HL-60 (cell line): ENCODE results near the gene RNF187.

ENCODE experiments used
- DNase-seq, 2 experiments: peaks; one replicate each; pipeline ENCODE4 v3.0.0-alpha.2; 2010 to 2020; ENCODE audit warnings: low read depth in 1 of 2, low spot score in 1 of 2
- H3K27ac ChIP-seq: fragments of 250-450 bp; sonication (Bioruptor Pico); replicated peaks from 2 replicates; pipeline ENCODE4 v1.5.1; 2020; ENCODE audit warnings: mild to moderate bottlenecking, moderate library complexity
- H3K27me3 ChIP-seq: fragments of 250-450 bp; sonication (Bioruptor Pico); 2 replicates; pipeline ENCODE4 v1.5.1; 2021; ENCODE audit warnings: mild to moderate bottlenecking, moderate library complexity; ENCODE audit not compliant: insufficient read depth, poor library complexity, severe bottlenecking
- H3K4me3 ChIP-seq: replicated peaks from 2 replicates; pipeline ENCODE4 v1.5.1; 2011; ENCODE audit warnings: mild to moderate bottlenecking, control low read depth, low read length; ENCODE audit not compliant: insufficient read depth
- GABPA ChIP-seq: IDR thresholded peaks from 2 replicates; pipeline ENCODE4 v1.6.1; 2012; ENCODE audit warnings: low read depth
- POLR2AphosphoS5 ChIP-seq: IDR thresholded peaks from 2 replicates; pipeline ENCODE4 v1.6.1; 2012; ENCODE audit warnings: low read depth
- SPI1 ChIP-seq: IDR thresholded peaks from 2 replicates; pipeline ENCODE4 v1.6.1; 2012; ENCODE audit warnings: low read depth, mild to moderate bottlenecking, borderline replicate concordance
- long read RNA-seq: library from polyadenylated mRNA; unstranded; transcript quantifications from one replicate; pipeline ENCODE4 v2.0.0, GENCODE V29; 2020
- TF ChIP-seq, protein P1 (sequence below): IDR thresholded peaks from 2 replicates; pipeline ENCODE4 v1.6.1; 2012; ENCODE audit warnings: low read depth; ENCODE audit not compliant: insufficient replicate concordance
- TF ChIP-seq, protein P2 (sequence below): IDR thresholded peaks from one replicate; pipeline ENCODE4 v1.5.1; 2011; ENCODE audit warnings: low read length, control low read depth, inconsistent platforms; ENCODE audit not compliant: insufficient read depth

Gene RNF187
- long read RNA-seq, partial matches to known transcripts = 1 of 14 reads
- long read RNA-seq, other reads (novel, unspliced or antisense) = 9 of 14 reads

DNA sequence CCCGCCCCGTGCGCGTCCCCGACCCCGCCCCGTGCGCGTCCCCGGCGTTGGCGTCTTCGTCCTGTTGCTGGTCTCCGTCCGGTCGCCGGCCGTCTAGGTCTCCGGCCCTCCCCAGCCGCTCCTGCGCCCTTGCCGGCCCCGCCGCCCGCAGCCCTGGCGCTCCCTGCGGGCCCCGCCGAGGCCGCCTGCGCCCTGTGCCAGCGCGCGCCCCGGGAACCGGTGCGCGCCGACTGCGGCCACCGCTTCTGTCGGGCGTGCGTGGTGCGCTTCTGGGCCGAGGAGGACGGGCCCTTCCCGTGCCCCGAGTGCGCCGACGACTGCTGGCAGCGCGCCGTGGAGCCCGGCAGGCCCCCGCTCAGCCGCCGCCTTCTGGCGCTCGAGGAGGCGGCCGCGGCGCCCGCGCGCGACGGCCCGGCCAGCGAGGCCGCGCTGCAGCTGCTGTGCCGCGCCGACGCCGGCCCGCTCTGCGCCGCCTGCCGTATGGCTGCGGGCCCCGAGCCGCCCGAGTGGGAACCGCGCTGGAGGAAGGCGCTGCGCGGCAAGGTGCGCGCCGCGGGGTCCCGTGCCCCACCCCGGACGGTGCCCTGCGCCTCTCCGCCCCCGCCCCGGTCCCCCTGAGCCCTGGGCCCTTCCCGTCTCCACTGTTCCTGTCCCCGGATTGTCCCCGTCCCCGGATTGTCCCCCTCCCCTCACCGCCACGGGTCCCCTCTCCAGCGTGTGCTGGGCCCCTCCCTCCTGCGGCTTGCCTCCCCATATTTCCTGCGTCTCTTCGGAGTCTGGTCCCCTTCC lies at the start of gene RNF187:
RNF187 (plus strand) TSS at position 47 of the 789 bp plus-strand sequence.
- no peak for TF ChIP-seq SPI1
- TF ChIP-seq, protein P1, sequence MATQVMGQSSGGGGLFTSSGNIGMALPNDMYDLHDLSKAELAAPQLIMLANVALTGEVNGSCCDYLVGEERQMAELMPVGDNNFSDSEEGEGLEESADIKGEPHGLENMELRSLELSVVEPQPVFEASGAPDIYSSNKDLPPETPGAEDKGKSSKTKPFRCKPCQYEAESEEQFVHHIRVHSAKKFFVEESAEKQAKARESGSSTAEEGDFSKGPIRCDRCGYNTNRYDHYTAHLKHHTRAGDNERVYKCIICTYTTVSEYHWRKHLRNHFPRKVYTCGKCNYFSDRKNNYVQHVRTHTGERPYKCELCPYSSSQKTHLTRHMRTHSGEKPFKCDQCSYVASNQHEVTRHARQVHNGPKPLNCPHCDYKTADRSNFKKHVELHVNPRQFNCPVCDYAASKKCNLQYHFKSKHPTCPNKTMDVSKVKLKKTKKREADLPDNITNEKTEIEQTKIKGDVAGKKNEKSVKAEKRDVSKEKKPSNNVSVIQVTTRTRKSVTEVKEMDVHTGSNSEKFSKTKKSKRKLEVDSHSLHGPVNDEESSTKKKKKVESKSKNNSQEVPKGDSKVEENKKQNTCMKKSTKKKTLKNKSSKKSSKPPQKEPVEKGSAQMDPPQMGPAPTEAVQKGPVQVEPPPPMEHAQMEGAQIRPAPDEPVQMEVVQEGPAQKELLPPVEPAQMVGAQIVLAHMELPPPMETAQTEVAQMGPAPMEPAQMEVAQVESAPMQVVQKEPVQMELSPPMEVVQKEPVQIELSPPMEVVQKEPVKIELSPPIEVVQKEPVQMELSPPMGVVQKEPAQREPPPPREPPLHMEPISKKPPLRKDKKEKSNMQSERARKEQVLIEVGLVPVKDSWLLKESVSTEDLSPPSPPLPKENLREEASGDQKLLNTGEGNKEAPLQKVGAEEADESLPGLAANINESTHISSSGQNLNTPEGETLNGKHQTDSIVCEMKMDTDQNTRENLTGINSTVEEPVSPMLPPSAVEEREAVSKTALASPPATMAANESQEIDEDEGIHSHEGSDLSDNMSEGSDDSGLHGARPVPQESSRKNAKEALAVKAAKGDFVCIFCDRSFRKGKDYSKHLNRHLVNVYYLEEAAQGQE = no peak
- TF ChIP-seq GABPA = no peak
- TF ChIP-seq, protein P2, sequence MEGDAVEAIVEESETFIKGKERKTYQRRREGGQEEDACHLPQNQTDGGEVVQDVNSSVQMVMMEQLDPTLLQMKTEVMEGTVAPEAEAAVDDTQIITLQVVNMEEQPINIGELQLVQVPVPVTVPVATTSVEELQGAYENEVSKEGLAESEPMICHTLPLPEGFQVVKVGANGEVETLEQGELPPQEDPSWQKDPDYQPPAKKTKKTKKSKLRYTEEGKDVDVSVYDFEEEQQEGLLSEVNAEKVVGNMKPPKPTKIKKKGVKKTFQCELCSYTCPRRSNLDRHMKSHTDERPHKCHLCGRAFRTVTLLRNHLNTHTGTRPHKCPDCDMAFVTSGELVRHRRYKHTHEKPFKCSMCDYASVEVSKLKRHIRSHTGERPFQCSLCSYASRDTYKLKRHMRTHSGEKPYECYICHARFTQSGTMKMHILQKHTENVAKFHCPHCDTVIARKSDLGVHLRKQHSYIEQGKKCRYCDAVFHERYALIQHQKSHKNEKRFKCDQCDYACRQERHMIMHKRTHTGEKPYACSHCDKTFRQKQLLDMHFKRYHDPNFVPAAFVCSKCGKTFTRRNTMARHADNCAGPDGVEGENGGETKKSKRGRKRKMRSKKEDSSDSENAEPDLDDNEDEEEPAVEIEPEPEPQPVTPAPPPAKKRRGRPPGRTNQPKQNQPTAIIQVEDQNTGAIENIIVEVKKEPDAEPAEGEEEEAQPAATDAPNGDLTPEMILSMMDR = no peak
- TF ChIP-seq POLR2AphosphoS5 = no peak
- Histone ChIP-seq H3K4me3 (peak within 1 kb of the TSS; percentile 93), H3K27ac (peak within 1 kb of the TSS; percentile 99), H3K27me3 (no peaks in the 10 kb centered on the region)
- DNase-seq = peak in 1 of 2 experiments; percentile 18

DNA sequence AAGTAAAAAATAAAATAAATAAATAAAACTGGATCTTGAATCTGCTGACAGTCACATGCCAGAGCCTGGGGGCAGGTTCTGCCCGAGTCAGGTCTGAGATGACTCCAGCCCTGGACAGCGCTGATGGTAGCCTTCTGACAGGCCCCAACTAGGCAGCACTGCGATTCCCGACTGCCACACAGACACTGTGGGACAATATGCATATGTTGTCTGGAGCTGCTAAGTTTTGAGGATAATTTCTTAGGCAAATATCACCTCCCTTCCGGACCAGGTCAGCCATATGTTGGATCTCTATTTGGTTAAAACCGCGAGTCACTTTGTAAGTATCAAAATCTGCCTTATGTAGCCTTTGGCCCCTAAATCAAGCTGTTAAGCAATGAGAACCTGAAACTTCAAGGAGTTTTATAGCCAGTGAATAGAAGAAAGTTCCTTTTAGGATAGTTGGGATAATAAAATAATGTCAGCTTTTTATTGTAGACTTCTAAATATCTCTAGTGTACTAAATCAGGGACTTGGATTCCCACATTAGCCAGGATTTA lies 49.7 kb upstream of the RNF187 start:
- Histone ChIP-seq H3K4me3 (no peak overlapping the region), H3K27ac (no peak overlapping the region), H3K27me3 (peaks cover 16% of the 10 kb centered on the region)
- TF ChIP-seq SPI1 (no peak), POLR2AphosphoS5 (no peak), GABPA (no peak)
- TF ChIP-seq, protein P2 = no peak
- TF ChIP-seq, protein P1 = no peak
- no peak for DNase-seq

DNA sequence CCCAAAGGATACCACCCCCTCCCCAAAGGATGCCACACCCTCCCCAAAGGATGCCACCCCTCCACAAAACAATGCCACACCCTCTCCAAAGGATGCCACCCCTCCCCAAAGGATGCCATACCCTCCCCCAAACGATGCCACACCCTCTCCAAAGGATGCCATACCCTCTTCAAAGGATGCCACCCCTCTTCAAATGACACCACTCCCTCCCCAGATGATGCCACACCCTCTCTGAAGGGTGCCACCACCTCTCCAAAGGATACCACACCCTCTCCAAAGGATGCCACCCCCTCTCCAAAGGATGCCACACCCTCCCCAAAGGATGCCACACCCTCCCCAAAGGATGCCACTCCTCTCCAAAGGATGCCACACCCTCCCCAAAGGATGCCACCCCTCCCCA lies 48.9 kb upstream of the RNF187 start:
- Histone ChIP-seq H3K27ac (no peak overlapping the region), H3K27me3 (peaks cover 14% of the 10 kb centered on the region), H3K4me3 (no peak overlapping the region)
- DNase-seq = no peak
- TF ChIP-seq POLR2AphosphoS5 = no peak
- no peak for TF ChIP-seq SPI1
- no peak for TF ChIP-seq GABPA
- TF ChIP-seq, protein P2 = no peak
- TF ChIP-seq, protein P1 = no peak
